Measurements from ENCODE around the gene JAML. TPM values are rescaled to one million over a fixed set of nuclear protein-coding genes. Genes with fewer than 3 reads are reported as not detected.

The JAML gene
- total RNA-seq, 6 experiments from 2014 or later, result not detected

DNA sequence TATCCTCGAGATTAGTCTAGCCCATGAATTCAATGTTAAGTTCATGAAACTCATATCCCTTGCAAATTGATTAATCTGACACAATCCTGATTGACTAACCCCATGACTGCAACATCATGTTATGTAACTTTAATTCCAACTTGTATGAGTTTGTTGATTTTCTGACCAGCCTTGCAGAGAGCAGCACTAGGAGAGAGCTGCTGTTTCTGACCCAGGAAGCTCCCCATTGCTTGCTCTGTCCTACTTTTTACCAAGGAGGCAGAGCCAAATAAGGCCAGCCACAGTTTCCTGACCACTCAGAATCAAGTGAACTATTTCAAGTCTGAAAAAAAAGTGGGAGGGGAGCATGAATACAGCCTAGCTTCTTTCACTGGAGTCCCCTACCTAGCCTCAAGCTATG lies 14.1 kb upstream of the JAML start:
- Mint-ChIP-seq H3K4me1 (ENCODE audit: low read depth) (no peaks in the 10 kb centered on the region; the same call in 1 of the 2 replicates), H3K9me3 (no peaks in the 10 kb centered on the region), H3K27ac (no peak overlapping the region)

GRCh38 chr11:118238421-118238820 lies 13.6 kb upstream of the JAML start:
- no peaks in the 10 kb centered on the region for H3K36me3 Mint-ChIP-seq (ENCODE audit: low read depth)
- no peaks in the 10 kb centered on the region for H3K9me3 Mint-ChIP-seq
- H3K4me3 Mint-ChIP-seq, result no peak overlapping the region
- H3K27ac Mint-ChIP-seq, result no peak overlapping the region
- H3K4me1 Mint-ChIP-seq (ENCODE audit: low read depth), result no peaks in the 10 kb centered on the region; the same call in 1 of the 2 replicates
- H3K27me3 Mint-ChIP-seq (ENCODE audit: insufficient read depth), result peaks cover 33% of the 10 kb centered on the region
- no peak for DNase-seq
- no peak for TF ChIP-seq CTCF (IDR thresholded peaks at IDR 0.05)

More for the DNA sequence above, 14.1 kb upstream of the JAML start:
- H3K27me3 Mint-ChIP-seq (ENCODE audit: insufficient read depth), result peaks cover 34% of the 10 kb centered on the region
- no peaks in the 10 kb centered on the region for H3K36me3 Mint-ChIP-seq (ENCODE audit: low read depth)
- H3K4me3 Mint-ChIP-seq, result no peak overlapping the region
- no peak for DNase-seq
- TF ChIP-seq CTCF (IDR thresholded peaks at IDR 0.05), result no peak

- Mint-ChIP-seq H3K36me3 (ENCODE audit: low read depth) (no peaks in the 10 kb centered on the region), H3K9me3 (no peaks in the 10 kb centered on the region), H3K27me3 (ENCODE audit: insufficient read depth) (peaks cover 29% of the 10 kb centered on the region), H3K4me3 (no peak overlapping the region), H3K4me1 (ENCODE audit: low read depth) (no peaks in the 10 kb centered on the region), H3K27ac (no peak overlapping the region)
- no peak for TF ChIP-seq CTCF (IDR thresholded peaks at IDR 0.05)
- no peak for DNase-seq
Measured at GRCh38 chr11:118236170-118236569, 11.4 kb upstream of the JAML start.

DNA sequence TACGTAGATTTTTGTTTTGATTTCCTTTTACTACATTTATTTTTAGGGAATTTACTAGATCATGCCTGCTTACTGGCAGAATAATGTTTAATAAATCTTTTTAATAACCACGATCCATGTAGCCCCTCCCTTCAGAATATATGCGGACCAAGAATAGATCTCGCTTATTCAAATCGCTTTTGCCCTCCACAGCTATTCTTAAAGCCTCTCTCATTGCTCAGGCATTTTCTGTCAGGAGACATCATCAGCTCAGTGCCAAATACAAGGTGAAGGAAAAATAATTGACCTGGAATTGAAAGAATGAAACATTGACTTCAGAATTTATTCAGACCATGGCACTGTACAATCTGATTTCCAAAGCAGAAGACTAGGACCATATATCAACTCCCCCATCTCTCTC lies 10.0 kb upstream of the JAML start:
- Mint-ChIP-seq H3K4me1 (ENCODE audit: low read depth) (no peaks in the 10 kb centered on the region), H3K27me3 (ENCODE audit: insufficient read depth) (peaks cover 22% of the 10 kb centered on the region), H3K9me3 (no peaks in the 10 kb centered on the region)

GRCh38 chr11:118233850-118234249 lies 9.0 kb upstream of the JAML start:
- no peak for DNase-seq
- H3K4me1 Mint-ChIP-seq (ENCODE audit: low read depth), result peaks cover 5% of the 10 kb centered on the region
- no peaks in the 10 kb centered on the region for H3K36me3 Mint-ChIP-seq (ENCODE audit: low read depth)
- no peak for TF ChIP-seq CTCF (IDR thresholded peaks at IDR 0.05)
- H3K9me3 Mint-ChIP-seq, result no peaks in the 10 kb centered on the region
- no peak overlapping the region for H3K27ac Mint-ChIP-seq
- H3K27me3 Mint-ChIP-seq (ENCODE audit: insufficient read depth), result peaks cover 20% of the 10 kb centered on the region
- H3K4me3 Mint-ChIP-seq, result no peak overlapping the region

More for the DNA sequence above, 10.0 kb upstream of the JAML start:
- no peak overlapping the region for H3K27ac Mint-ChIP-seq
- DNase-seq, result no peak
- no peak for TF ChIP-seq CTCF (IDR thresholded peaks at IDR 0.05)
- no peak overlapping the region for H3K4me3 Mint-ChIP-seq
- H3K36me3 Mint-ChIP-seq (ENCODE audit: low read depth), result no peaks in the 10 kb centered on the region

GRCh38 chr11:118233377-118233776 lies 8.6 kb upstream of the JAML start:
- Mint-ChIP-seq H3K36me3 (ENCODE audit: low read depth) (no peaks in the 10 kb centered on the region), H3K9me3 (no peaks in the 10 kb centered on the region), H3K4me3 (no peak overlapping the region), H3K4me1 (ENCODE audit: low read depth) (peaks cover 5% of the 10 kb centered on the region), H3K27ac (no peak overlapping the region), H3K27me3 (ENCODE audit: insufficient read depth) (peaks cover 19% of the 10 kb centered on the region)
- no peak for DNase-seq
- TF ChIP-seq CTCF (IDR thresholded peaks at IDR 0.05), result no peak
